ENCODE measurements around the gene ATG16L2.
"Not testable (repeated sequence)": the region's sequence is repeated elsewhere in the genome, so short reads cannot be mapped to it uniquely, and the experiment has no call there.

ATG16L2 gene

GRCh38 chr11:72807021-72807693 is 7.1 kb upstream of the ATG16L2 start:
- H3K9me3 Mint-ChIP-seq: no peaks in the 10 kb centered on the region
- H3K4me3 Mint-ChIP-seq: no peak overlapping the region
- peaks cover 23% of the 10 kb centered on the region for H3K4me1 Mint-ChIP-seq (ENCODE audit: low read depth)
- peaks cover 37% of the 10 kb centered on the region for H3K36me3 Mint-ChIP-seq (ENCODE audit: low read depth)
- no peaks in the 10 kb centered on the region for H3K27me3 Mint-ChIP-seq
- H3K27ac Mint-ChIP-seq: no peak overlapping the region

DNA sequence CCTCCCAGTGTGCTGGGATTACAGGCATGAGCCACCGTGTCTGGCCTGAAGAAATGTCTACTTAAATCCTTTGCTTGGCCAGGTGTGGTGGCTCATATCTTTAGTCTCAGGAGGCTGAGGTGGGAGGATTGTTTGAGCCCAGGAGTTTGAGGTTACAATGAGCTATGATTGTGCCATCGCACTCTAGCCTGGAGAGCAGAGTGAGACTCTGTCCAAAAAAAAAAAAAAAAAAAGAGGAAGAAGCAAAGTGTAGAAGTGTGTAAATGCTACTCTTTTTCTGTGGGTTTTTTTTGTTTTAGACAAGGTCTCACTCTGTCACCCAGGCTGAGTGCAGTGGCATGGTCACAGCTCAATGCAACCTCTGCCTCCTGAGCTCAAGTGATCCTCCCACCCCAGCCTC is 6.4 kb upstream of the ATG16L2 start:
- peaks cover 40% of the 10 kb centered on the region for H3K36me3 Mint-ChIP-seq (ENCODE audit: low read depth)
- H3K27ac Mint-ChIP-seq: no peak overlapping the region
- H3K9me3 Mint-ChIP-seq: no peaks in the 10 kb centered on the region
- no peak overlapping the region for H3K4me3 Mint-ChIP-seq
- peaks cover 28% of the 10 kb centered on the region for H3K4me1 Mint-ChIP-seq (ENCODE audit: low read depth)
- H3K27me3 Mint-ChIP-seq: no peaks in the 10 kb centered on the region

DNA sequence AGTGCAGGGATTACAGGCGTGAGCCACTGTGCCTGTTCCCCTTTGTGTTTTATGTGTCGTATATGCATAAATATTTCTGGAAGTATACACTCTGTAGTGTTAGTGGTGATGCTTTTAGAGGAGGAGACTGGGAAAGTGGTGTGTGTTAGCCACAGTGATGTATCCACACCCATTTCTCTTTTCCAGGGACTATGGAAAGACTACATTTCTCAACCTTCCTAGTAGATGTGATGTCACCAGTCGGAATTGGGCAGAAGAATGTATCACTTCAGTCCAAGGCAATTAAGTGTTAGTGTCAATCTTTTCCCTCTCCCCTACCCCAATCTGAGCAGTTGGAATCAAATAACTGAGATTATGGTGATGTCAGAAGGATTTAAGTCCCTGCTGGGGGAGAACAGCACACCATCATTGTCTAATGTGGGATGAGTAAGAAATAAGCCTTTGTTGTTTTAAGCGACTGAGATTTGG is 5.8 kb upstream of the ATG16L2 start:
- peaks cover 44% of the 10 kb centered on the region for H3K36me3 Mint-ChIP-seq (ENCODE audit: low read depth)
- H3K27ac Mint-ChIP-seq: no peak overlapping the region
- H3K4me1 Mint-ChIP-seq (ENCODE audit: low read depth): peaks cover 30% of the 10 kb centered on the region
- no peak overlapping the region for H3K4me3 Mint-ChIP-seq
- no peaks in the 10 kb centered on the region for H3K9me3 Mint-ChIP-seq
- H3K27me3 Mint-ChIP-seq: no peaks in the 10 kb centered on the region

- H3K27me3 Mint-ChIP-seq, H3K9me3 Mint-ChIP-seq: not testable (repeated sequence)
- Mint-ChIP-seq H3K4me3 (peak overlapping the region; percentile 78), H3K4me1 (ENCODE audit: low read depth) (peaks cover 39% of the 10 kb centered on the region), H3K36me3 (ENCODE audit: low read depth) (peaks cover 39% of the 10 kb centered on the region), H3K27ac (peak overlapping the region; percentile 43)
Observed at GRCh38 chr11:72811686-72812085, 2.5 kb upstream of the ATG16L2 start.

GRCh38 chr11:72812604-72812966 is 1.6 kb upstream of the ATG16L2 start:
- Mint-ChIP-seq H3K27me3 (no peaks in the 10 kb centered on the region), H3K4me1 (ENCODE audit: low read depth) (peaks cover 42% of the 10 kb centered on the region), H3K4me3 (peak overlapping the region; percentile 88), H3K9me3 (no peaks in the 10 kb centered on the region), H3K36me3 (ENCODE audit: low read depth) (peaks cover 42% of the 10 kb centered on the region), H3K27ac (peak overlapping the region; percentile 90)

GRCh38 chr11:72812967-72813739 is 1.1 kb upstream of the ATG16L2 start:
- peaks cover 45% of the 10 kb centered on the region for H3K36me3 Mint-ChIP-seq (ENCODE audit: low read depth)
- H3K4me3 Mint-ChIP-seq: peak overlapping the region; percentile 88
- H3K27me3 Mint-ChIP-seq: no peaks in the 10 kb centered on the region
- H3K27ac Mint-ChIP-seq: peak overlapping the region; percentile 90
- H3K9me3 Mint-ChIP-seq: no peaks in the 10 kb centered on the region
- peaks cover 43% of the 10 kb centered on the region for H3K4me1 Mint-ChIP-seq (ENCODE audit: low read depth)

- H3K4me1 Mint-ChIP-seq (ENCODE audit: low read depth): peaks cover 37% of the 10 kb centered on the region
- H3K4me3 Mint-ChIP-seq: peak overlapping the region; percentile 88
- peaks cover 45% of the 10 kb centered on the region for H3K36me3 Mint-ChIP-seq (ENCODE audit: low read depth)
- H3K27ac Mint-ChIP-seq: peak overlapping the region; percentile 90
- H3K27me3 Mint-ChIP-seq: no peaks in the 10 kb centered on the region
- no peaks in the 10 kb centered on the region for H3K9me3 Mint-ChIP-seq
Observed at GRCh38 chr11:72813740-72814285, 398 bp upstream of the ATG16L2 start.

DNA sequence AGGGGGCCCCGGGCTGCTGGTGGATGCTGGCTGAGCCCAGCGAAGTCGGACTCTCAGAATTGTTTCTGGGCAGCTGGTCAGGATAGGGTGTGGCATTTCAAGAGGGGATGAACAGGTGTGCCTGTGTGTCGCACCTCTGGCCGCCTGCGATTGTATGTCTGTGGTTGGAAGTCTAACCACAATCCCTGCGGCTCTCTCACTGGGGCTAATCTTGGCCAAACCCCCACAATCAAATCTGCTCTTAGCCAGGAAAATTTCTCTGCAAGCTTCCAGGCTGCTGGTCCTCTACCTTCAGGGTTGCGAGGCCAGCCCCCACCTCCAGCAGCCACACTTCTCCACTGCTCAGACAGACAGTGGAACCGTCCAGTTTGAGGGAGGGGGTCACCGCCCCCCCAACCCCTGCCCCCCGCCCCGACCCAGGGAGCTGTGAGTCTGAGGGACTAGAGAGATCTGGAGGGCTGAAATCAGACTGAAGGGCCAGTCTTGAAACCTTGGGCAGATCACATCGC is 953 bp downstream of the ATG16L2 start:
- H3K36me3 Mint-ChIP-seq (ENCODE audit: low read depth): peaks cover 47% of the 10 kb centered on the region
- H3K9me3 Mint-ChIP-seq: no peaks in the 10 kb centered on the region
- peaks cover 39% of the 10 kb centered on the region for H3K4me1 Mint-ChIP-seq (ENCODE audit: low read depth)
- H3K27ac Mint-ChIP-seq: peak overlapping the region; percentile 94
- peak overlapping the region; percentile 97 for H3K4me3 Mint-ChIP-seq
- no peaks in the 10 kb centered on the region for H3K27me3 Mint-ChIP-seq

DNA sequence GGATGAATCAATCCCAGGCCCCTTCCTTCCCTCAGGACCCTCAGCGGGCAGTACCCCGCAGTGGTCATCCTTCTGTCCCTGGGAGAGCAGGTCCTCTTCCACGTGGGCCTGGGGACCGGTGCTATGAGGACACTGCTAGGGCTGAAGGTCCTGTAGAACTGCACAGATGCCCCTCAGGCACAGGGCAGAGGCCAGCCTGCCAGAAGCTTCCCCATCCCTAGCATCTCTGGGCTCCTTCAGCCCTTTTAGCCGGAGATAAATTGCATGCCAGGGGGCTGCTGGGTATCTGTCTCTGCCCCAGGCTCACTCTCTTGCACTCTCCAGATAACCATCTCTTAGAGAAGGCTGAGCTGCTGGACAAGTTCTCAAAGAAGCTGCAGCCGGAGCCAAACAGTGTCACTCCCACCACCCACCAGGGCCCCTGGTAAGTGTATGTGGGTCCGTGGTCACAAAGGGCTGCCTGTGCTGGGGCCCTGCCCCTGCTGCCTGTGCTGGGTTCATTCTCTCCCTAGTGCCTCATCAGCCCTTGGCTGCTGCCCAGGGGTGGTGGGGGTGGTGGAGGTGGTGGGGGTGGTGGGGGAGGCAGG is 2.3 kb downstream of the ATG16L2 start:
- Mint-ChIP-seq H3K27ac (peak overlapping the region; percentile 94), H3K4me3 (peak overlapping the region; percentile 97), H3K27me3 (no peaks in the 10 kb centered on the region), H3K36me3 (ENCODE audit: low read depth) (peaks cover 44% of the 10 kb centered on the region), H3K4me1 (ENCODE audit: low read depth) (peaks cover 41% of the 10 kb centered on the region), H3K9me3 (no peaks in the 10 kb centered on the region)

- H3K27ac Mint-ChIP-seq: no peak overlapping the region
- H3K4me1 Mint-ChIP-seq (ENCODE audit: low read depth): peaks cover 31% of the 10 kb centered on the region
Observed at GRCh38 chr11:72817966-72818365, 3.8 kb downstream of the ATG16L2 start.

GRCh38 chr11:72818971-72819370 is 4.8 kb downstream of the ATG16L2 start:
- peaks cover 37% of the 10 kb centered on the region for H3K4me1 Mint-ChIP-seq (ENCODE audit: low read depth)
- H3K27me3 Mint-ChIP-seq: no peaks in the 10 kb centered on the region
- no peaks in the 10 kb centered on the region for H3K9me3 Mint-ChIP-seq
- no peak overlapping the region for H3K27ac Mint-ChIP-seq
- H3K4me3 Mint-ChIP-seq: no peak overlapping the region
- H3K36me3 Mint-ChIP-seq (ENCODE audit: low read depth): peaks cover 28% of the 10 kb centered on the region

More at GRCh38 chr11:72817966-72818365, 3.8 kb downstream of the ATG16L2 start:
- H3K36me3 Mint-ChIP-seq (ENCODE audit: low read depth): peaks cover 32% of the 10 kb centered on the region
- no peaks in the 10 kb centered on the region for H3K27me3 Mint-ChIP-seq
- no peaks in the 10 kb centered on the region for H3K9me3 Mint-ChIP-seq
- no peak overlapping the region for H3K4me3 Mint-ChIP-seq

DNA sequence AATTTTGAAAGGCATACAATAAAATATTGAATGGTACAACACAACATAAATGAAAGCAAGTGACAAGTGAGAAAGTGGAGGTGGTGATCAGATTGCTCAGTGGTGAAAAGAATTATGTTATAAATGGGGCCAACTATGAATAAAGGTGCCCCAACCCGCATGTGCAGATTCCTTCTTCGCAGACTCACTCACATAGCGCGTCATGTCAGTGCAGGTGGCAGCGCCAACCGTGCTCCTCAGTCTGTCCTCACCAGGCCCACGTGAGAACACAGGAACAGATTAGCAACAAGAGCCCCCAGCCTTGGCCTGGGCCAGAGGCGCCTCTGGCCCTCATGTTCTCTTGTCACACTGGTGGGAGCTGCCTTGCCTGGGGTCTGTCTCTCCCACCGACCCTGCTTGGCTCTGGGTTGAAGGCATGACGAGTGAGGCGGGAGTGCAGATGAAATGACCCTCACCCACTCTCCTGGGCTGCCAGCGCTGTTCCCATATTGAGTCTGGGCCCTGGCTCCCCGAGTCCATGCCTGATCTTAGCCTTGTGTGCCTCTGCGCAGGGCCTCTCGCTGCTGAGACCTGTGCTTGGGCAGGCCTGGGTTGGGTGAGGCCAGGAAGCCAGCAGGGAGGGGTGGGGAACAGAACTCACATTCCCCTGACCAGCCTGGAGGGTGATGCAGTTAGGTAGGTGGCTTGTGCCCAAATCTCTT is 6.4 kb downstream of the ATG16L2 start:
- H3K36me3 Mint-ChIP-seq (ENCODE audit: low read depth): peaks cover 28% of the 10 kb centered on the region
- H3K27ac Mint-ChIP-seq: peak overlapping the region; percentile 65

GRCh38 chr11:72821221-72821919 is 7.2 kb downstream of the ATG16L2 start:
- Mint-ChIP-seq H3K27ac (no peak overlapping the region), H3K9me3 (no peaks in the 10 kb centered on the region), H3K27me3 (no peaks in the 10 kb centered on the region), H3K4me1 (ENCODE audit: low read depth) (peaks cover 27% of the 10 kb centered on the region), H3K36me3 (ENCODE audit: low read depth) (peaks cover 28% of the 10 kb centered on the region), H3K4me3 (peak overlapping the region; percentile 10)

More for the DNA sequence above, 6.4 kb downstream of the ATG16L2 start:
- no peaks in the 10 kb centered on the region for H3K9me3 Mint-ChIP-seq
- H3K27me3 Mint-ChIP-seq: no peaks in the 10 kb centered on the region
- peak overlapping the region; percentile 10 for H3K4me3 Mint-ChIP-seq
- H3K4me1 Mint-ChIP-seq (ENCODE audit: low read depth): peaks cover 35% of the 10 kb centered on the region
